Glutamatergic neuron (in vitro differentiated cells): ENCODE results near the gene CLPSL1. TPM values are rescaled to one million over a fixed set of nuclear protein-coding genes. Genes with fewer than 3 reads are reported as not detected.

ENCODE experiments used
- DNase-seq: peaks from one replicate; pipeline ENCODE4 v3.0.0; 2022
- H3K27ac Mint-ChIP-seq: one replicate; pipeline ENCODE4 v1.8.0; 2020; ENCODE audit warnings: mild to moderate bottlenecking, mixed read lengths, inconsistent platforms; ENCODE audit not compliant: unreplicated experiment
- H3K27me3 Mint-ChIP-seq: one replicate; pipeline ENCODE4 v1.8.0; 2020; ENCODE audit warnings: mild to moderate bottlenecking, moderate library complexity, mixed read lengths, inconsistent platforms; ENCODE audit not compliant: unreplicated experiment
- H3K36me3 Mint-ChIP-seq: one replicate; pipeline ENCODE4 v1.8.0; 2020; ENCODE audit warnings: mild to moderate bottlenecking, mixed read lengths, inconsistent platforms; ENCODE audit not compliant: unreplicated experiment
- H3K4me1 Mint-ChIP-seq: one replicate; pipeline ENCODE4 v1.8.0; 2020; ENCODE audit warnings: mild to moderate bottlenecking, low read depth, mixed read lengths, inconsistent platforms; ENCODE audit not compliant: unreplicated experiment
- H3K4me3 Mint-ChIP-seq: one replicate; pipeline ENCODE4 v1.8.0; 2020; ENCODE audit warnings: mild to moderate bottlenecking, mixed read lengths, inconsistent platforms; ENCODE audit not compliant: unreplicated experiment
- H3K9me3 Mint-ChIP-seq: one replicate; pipeline ENCODE4 v1.8.0; 2020; ENCODE audit warnings: mild to moderate bottlenecking, moderate library complexity, mixed read lengths, inconsistent platforms; ENCODE audit not compliant: unreplicated experiment
- total RNA-seq: library from RNA; stranded (reverse); fragmentation: NEBNext Ultra II Directional; extraction: Animal tissue kit (Norgen Biotek cat#: 25700); gene quantifications from one replicate; pipeline ENCODE4 v1.2.1, GENCODE V29; 2021; ENCODE audit not compliant: unreplicated experiment
- TF ChIP-seq, protein P1 (sequence below): fragments of 200-600 bp; sonication (generic); IDR thresholded peaks from one replicate; pipeline ENCODE4 v1.5.0; 2021; ENCODE audit not compliant: partially characterized antibody, unreplicated experiment

The CLPSL1 gene
- total RNA-seq, 1 donor from 2014 or later, result not detected

GRCh38 chr6:35794536-35795452 lies 14.0 kb downstream of the CLPSL1 start:
- no peak overlapping the region for H3K4me3 Mint-ChIP-seq
- DNase-seq, result no peak
- TF ChIP-seq, protein P1, sequence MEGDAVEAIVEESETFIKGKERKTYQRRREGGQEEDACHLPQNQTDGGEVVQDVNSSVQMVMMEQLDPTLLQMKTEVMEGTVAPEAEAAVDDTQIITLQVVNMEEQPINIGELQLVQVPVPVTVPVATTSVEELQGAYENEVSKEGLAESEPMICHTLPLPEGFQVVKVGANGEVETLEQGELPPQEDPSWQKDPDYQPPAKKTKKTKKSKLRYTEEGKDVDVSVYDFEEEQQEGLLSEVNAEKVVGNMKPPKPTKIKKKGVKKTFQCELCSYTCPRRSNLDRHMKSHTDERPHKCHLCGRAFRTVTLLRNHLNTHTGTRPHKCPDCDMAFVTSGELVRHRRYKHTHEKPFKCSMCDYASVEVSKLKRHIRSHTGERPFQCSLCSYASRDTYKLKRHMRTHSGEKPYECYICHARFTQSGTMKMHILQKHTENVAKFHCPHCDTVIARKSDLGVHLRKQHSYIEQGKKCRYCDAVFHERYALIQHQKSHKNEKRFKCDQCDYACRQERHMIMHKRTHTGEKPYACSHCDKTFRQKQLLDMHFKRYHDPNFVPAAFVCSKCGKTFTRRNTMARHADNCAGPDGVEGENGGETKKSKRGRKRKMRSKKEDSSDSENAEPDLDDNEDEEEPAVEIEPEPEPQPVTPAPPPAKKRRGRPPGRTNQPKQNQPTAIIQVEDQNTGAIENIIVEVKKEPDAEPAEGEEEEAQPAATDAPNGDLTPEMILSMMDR, result no peak
- no peaks in the 10 kb centered on the region for H3K27me3 Mint-ChIP-seq
- no peaks in the 10 kb centered on the region for H3K36me3 Mint-ChIP-seq
- peaks cover 5% of the 10 kb centered on the region for H3K9me3 Mint-ChIP-seq
- no peak overlapping the region for H3K27ac Mint-ChIP-seq
- H3K4me1 Mint-ChIP-seq, result peaks cover 11% of the 10 kb centered on the region

DNA sequence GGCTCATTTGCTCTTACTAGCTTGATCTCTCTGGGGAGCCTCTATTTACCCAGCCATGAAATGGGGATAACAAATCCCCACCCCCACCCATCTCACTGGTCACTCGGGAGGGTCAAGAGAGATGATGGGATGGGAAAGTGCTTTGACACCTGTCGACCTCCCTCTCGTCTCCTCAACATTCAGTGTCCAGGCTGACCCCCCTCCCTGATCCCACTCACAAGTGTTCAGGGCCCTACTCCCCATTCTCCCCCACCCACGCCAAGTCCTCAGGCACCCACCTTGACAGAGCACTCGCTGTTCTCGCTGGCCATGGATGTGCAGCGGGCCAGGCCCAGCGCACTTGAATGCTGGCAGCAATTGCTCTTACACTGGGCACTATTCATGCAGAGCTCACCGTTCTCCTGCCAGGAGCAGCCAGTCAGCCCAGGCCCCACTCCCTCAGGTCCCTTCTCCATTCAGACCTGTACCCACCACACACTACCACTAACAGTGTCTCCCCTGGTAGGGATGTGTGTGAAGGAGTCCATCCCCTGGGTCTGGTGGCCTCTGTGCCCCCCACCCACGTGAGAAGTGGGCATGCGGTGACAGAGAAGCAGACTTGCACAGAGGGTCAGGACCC lies 14.7 kb downstream of the CLPSL1 start:
- Mint-ChIP-seq H3K4me1 (peaks cover 11% of the 10 kb centered on the region), H3K27ac (no peak overlapping the region), H3K36me3 (no peaks in the 10 kb centered on the region), H3K9me3 (peaks cover 5% of the 10 kb centered on the region), H3K4me3 (no peak overlapping the region), H3K27me3 (no peaks in the 10 kb centered on the region)
- TF ChIP-seq, protein P1, result no peak
- DNase-seq, result no peak

GRCh38 chr6:35796236-35796635 lies 15.4 kb downstream of the CLPSL1 start:
- peaks cover 11% of the 10 kb centered on the region for H3K4me1 Mint-ChIP-seq
- H3K27ac Mint-ChIP-seq, result no peak overlapping the region
- peaks cover 5% of the 10 kb centered on the region for H3K9me3 Mint-ChIP-seq

GRCh38 chr6:35797837-35798526 lies 17.2 kb downstream of the CLPSL1 start:
- H3K4me1 Mint-ChIP-seq, result peaks cover 11% of the 10 kb centered on the region

More at GRCh38 chr6:35796236-35796635, 15.4 kb downstream of the CLPSL1 start:
- no peak for DNase-seq
- Mint-ChIP-seq H3K36me3 (no peaks in the 10 kb centered on the region), H3K27me3 (no peaks in the 10 kb centered on the region), H3K4me3 (no peak overlapping the region)
- TF ChIP-seq, protein P1, result no peak

More at GRCh38 chr6:35797837-35798526, 17.2 kb downstream of the CLPSL1 start:
- Mint-ChIP-seq H3K27me3 (no peaks in the 10 kb centered on the region), H3K4me3 (no peak overlapping the region), H3K9me3 (peaks cover 5% of the 10 kb centered on the region), H3K36me3 (no peaks in the 10 kb centered on the region), H3K27ac (no peak overlapping the region)
- peak; percentile 31 for DNase-seq
- TF ChIP-seq, protein P1, result no peak
